Sigmoid colon (tissue), 4 donors: ENCODE results near the gene RPTOR.
"Not testable (repeated sequence)": the region's sequence is repeated elsewhere in the genome, so short reads cannot be mapped to it uniquely, and the experiment has no call there.

Experiments used
- CTCF ChIP-seq, 4 experiments: fragments of 450-650 bp in 3 of 4; fragments of 200-600 bp in 1 of 4; IDR thresholded peaks; one replicate each; pipeline ENCODE4 v1.5.1; 2016 to 2019; ENCODE audit warnings: antibody characterized with exemption in 4 of 4, mild to moderate bottlenecking in 3 of 4, moderate library complexity in 2 of 4
- POLR2A ChIP-seq, 2 donors: fragments of 450-650 bp; IDR thresholded peaks; one replicate each; pipeline ENCODE4 v1.6.1; 2016; ENCODE audit warnings: antibody characterized with exemption in 2 of 2, mild to moderate bottlenecking in 2 of 2, moderate library complexity in 2 of 2
- POLR2AphosphoS5 ChIP-seq, 4 donors: sonication (generic); formaldehyde crosslinking; IDR thresholded peaks; one replicate each; pipeline ENCODE4 v1.6.1; 2017; ENCODE audit warnings: antibody characterized with exemption in 4 of 4

GRCh38 chr17:80764627-80765145, 220.0 kb downstream of the RPTOR start:
- TF ChIP-seq CTCF, POLR2AphosphoS5, POLR2A (IDR thresholded peaks at IDR 0.05): not testable (repeated sequence)
